CD4-positive, alpha-beta T cell treated with Interleukin-4 for 1 hour (primary cell): Measurements from ENCODE around the gene GATA6.

Experiments
- DNase-seq, 2 donors: peaks; one replicate each; pipeline ENCODE4 v3.0.0-alpha.2; 2020 to 2022

The GATA6 gene

GRCh38 chr18:22169011-22169888 is at the start of gene GATA6:
Gene GATA6, plus strand, starts transcription at chr18:22169589. Its CDS starts 1,556 bp downstream, at chr18:22171145.
- DNase-seq: peak; percentile 49 to 52

DNA sequence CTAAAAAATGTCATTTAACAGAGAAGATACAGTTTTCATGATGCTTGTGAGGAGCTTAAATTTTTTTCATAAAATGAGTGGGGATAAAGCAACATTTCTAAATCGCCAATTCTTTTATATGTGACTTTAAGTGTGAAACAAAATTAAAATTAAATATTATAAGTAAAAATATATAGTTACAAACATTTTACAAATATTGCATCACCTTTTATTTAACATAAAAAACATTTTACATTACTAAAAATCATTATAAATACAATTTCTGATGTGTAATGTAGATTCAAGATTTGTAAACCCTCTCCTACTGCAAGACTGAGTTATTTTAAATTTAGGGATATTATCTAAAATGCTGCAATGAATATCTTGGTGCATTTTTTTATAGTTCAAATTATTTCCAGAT is 44.4 kb upstream of the GATA6 start:
- no peak for DNase-seq

- no peak for DNase-seq
Observed at GRCh38 chr18:22128954-22129353, 40.4 kb upstream of the GATA6 start.

DNA sequence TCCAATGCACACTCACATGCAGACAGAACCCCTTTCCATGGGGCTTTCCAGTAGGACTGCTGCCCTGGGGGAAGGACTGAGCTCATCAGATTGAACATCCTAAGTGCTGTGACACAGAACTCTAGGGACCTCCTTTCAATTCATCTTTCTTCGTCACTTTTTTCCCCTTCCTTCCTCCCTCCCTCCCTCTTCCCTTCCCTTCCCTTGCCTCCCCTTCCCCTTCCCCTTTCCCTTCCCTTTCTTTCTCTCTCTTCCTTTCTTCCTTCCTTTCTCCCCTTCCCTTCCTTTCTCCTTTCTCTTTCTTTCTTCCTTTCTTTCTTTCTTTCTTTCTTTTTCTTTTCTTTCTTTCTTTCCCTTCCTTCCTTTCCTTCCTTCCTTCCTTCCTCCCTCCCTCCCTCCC is 39.6 kb upstream of the GATA6 start:
- no peak for DNase-seq

DNA sequence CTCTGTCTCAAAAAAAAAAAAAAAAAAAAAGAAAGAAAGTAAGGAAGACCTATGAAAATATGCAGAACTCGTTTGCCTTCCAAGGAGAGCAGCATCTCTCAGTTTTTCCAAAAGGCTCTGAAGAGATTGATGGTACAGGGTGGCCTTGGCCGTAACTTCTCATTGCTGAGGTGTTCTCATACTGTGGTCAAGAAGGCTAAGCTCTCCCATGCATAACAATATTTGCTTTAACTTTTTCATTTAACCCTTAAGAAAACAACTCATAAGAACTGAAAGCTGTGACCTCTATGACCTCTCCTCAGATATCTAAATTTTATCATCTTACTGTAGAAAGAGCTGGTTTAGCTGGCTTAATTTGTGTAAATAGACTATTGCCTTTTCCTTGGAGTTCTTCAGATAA is 37.1 kb upstream of the GATA6 start:
- no peak for DNase-seq

GRCh38 chr18:22132763-22133162 is 36.6 kb upstream of the GATA6 start:
- DNase-seq: no peak

DNA sequence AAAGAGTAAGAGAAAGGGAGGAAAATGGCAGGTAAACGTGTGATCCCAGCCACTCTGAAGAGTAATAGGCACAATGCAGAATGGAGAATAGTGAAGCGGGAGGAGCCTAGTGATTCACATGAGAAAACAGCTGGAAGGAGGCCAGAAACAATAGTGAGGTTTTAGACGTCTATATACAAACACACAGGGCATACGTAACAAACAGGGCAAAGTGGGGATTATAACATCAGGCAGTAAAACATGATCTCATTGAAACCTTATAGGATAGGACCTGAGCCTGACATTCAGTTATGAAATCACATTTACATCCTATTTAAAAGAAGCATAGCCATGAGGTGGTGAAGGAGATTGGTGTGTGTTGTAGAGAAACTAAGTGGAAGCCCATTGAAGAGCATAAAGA is 33.0 kb upstream of the GATA6 start:
- no peak for DNase-seq

DNA sequence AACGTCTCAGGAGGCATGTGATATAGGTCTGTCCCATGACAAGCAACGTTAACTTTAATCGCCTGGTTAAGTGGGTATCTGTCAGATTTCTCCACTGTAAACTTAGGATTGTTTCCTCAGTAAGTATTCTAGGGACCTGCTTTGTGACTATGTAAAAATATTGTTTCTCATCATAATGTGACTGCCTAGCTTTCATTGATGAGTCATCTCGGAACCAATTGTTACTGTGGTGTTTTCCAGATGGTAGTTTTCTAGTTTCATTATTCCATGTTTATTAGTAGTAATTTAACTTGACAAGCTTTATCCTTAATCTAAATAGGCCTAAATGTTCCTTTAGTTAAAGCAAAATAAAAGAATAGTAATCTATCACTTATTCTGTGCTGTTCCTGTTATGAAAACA is 28.2 kb upstream of the GATA6 start:
- no peak for DNase-seq

- DNase-seq: no peak
Observed at GRCh38 chr18:22143347-22144340, 25.7 kb upstream of the GATA6 start.

DNA sequence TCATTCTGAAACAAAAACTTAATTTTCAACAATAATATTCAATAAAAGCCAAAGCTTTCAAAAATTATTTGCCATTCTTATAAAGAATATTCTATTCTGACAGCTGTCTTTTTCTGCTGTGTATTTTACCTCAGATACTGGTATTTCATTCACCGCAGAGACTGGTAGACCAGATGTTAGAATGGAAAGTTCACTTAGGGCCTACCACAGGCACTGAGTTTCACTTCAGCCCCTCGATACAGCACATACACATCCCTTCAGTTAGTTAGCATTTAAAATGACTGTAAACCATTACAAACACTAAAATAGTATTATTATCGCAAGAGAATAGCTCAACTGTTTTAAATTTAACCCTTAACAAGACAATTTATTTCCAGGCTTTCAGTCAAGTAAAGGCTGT is 24.2 kb upstream of the GATA6 start:
- DNase-seq: no peak

- no peak for DNase-seq
Observed at GRCh38 chr18:22149710-22150109, 19.7 kb upstream of the GATA6 start.

GRCh38 chr18:22152093-22152492 is 17.3 kb upstream of the GATA6 start:
- no peak for DNase-seq

GRCh38 chr18:22153428-22153827 is 16.0 kb upstream of the GATA6 start:
- no peak for DNase-seq

- DNase-seq: no peak
Observed at GRCh38 chr18:22155584-22155983, 13.8 kb upstream of the GATA6 start.

- no peak for DNase-seq
Observed at GRCh38 chr18:22159014-22159413, 10.4 kb upstream of the GATA6 start.

- DNase-seq: no peak
Observed at GRCh38 chr18:22161090-22161489, 8.3 kb upstream of the GATA6 start.

DNA sequence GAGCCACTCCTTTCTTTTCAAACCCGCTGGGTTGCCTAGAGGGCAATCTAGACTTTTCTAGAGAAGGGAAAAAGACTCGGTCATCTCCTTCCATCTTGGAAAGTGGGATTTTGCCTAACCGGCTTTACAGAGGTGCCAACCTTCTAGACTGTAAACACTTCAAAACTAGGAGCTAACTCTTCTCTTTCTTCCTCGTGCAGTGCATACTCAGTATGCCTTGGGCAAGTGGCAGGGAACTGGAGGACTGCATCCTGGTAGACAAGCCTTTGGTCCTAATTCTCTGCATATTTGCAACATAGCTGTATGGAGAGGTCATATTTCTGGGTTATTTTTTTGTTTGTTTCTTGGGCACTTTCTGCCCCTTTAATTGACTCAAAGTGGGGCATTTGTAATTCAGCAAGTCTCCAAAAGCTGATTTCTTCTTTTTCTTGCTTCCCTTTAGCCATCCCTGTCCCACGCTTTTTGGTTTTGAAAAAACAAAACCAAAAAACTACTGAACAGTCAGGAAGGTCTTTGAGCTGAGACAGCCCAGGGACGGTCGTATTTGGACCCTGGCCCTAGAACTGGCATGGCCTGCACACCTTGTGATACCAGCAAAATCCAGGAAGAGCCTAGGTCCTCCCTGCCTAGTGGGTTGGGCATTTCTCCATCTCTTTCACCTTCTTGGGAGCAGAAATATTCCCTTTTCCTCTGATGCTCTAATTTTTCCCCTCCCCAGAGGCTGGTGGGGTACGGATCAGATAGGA is 5.8 kb upstream of the GATA6 start:
- no peak for DNase-seq

GRCh38 chr18:22164337-22165048 is 4.9 kb upstream of the GATA6 start:
- DNase-seq: no peak

DNA sequence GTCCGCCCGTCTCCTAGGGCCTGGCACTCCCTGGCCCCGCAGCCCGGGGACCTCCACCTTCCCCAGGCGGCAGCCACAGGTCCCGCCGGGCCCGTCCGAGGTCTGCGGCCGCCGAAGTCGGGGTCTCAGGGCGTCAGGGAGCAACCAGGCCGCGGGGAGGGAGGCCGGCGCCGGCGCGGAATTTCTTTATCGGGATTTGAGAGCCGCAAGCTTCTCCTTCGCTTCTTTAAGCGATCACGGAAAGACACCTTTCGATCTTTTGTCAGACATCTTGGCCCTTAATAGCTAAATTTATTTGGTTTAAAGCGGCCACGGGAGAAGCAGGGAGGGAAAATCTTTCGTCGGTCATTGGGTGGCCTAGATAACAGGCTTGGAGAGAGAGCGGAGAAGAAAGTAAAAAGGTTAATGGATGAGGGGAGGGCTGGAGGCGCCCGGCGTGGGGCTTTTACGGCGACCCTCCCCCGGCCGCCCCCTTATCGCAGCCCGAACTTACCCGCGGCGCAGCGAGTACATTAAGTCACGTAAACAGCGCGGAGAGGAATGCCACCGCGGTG is 4.3 kb upstream of the GATA6 start:
- DNase-seq: no peak

DNA sequence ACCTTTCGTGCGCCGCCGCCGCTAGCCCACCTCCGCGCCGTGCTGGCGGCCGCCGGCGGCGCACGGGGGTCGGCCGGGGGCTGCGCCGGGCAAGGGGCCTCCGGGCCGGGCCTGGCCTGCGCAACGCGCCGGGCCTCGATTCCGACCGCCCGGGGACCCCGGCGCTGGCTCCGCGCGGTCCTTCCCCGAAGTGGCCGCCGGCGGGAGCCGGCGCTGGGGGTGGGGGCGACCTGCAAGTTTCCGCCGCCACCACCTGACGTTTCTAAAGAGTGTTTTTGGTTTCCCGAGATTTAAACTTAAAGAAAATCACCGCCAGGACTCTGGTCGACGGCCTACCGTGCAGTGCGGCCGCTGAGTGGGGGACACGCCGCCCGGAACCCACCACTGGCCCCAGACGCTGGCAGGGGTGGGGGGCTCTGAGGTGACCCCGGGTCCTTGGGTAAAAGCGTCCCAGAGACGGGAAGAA is 3.8 kb upstream of the GATA6 start:
- no peak for DNase-seq

- no peak for DNase-seq
Observed at GRCh38 chr18:22166069-22166950, 3.1 kb upstream of the GATA6 start.
